Hematopoietic multipotent progenitor cell treated with erythropoietin and hydrocortisone succinate and interleukin-3 and kit ligand, for 4 days (in vitro differentiated cells): ENCODE data around the gene PSORS1C1.

Source experiments
- DNase-seq: peaks from one replicate; pipeline ENCODE4 v3.0.0-alpha.2; 2015

Gene PSORS1C1

GRCh38 chr6:31128093-31128676 is 13.6 kb downstream of the PSORS1C1 start:
- peak; percentile 68 for DNase-seq

DNA sequence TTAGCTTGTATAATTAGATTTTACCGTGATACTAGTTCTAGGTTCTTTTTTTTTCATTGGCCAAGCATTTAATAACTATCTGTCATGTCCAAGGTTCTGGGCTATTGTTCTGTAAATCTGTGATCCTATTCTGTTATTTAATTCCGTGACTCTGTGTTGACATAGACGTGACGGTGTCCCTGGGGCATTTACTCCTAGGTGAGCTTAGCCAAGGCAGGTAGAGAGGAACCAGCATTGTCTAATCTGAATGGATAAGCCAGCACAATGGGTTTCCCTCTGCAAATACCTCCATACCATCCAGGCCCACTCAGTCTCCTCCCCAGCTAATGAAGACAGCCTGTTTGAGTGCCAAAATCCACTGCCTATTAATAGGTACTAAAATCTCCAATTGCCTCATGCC is 14.5 kb downstream of the PSORS1C1 start:
- DNase-seq, result no peak

DNA sequence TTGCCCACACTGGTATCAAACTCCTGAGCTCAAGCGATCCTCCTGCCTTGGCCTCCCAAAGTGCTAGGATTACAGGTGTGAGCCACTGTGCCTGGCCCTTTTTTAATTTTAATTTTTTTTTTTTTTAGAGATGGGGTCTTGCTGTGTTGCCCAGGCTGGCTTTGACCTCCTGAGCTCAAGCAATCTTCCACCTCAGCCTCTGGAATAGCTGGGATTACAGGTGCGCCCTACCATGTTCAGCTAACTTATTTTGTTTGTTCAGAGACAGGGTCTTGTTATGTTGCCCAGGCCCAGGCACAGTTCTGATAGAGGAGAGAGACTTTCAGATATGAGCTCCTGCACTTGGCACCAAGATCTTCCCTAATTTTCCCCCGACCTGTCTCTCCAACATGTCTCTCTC is 16.2 kb downstream of the PSORS1C1 start:
- no peak for DNase-seq

DNA sequence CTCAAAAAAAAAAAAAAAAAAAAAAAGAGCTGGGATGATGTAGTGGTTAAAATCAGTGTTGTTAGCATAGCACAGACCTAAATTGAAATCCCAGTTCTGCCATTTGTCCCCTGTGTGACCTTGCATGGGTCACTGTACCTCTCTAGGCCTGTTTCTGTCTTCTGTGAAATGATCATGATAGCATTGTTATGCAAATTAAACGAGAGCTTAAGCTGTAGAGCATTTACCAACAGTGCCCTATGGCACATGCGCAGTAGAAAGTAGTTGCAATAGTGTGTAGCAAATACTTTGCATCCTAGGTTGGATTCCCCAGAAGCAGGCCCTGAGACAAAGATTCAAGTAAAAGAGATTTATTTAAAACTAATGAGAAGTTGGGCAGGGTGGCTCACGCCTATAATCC is 17.0 kb downstream of the PSORS1C1 start:
- no peak for DNase-seq

- no peak for DNase-seq
Measured at GRCh38 chr6:31132806-31133205, 18.2 kb downstream of the PSORS1C1 start.

GRCh38 chr6:31135710-31136109 is 21.1 kb downstream of the PSORS1C1 start:
- no peak for DNase-seq

DNA sequence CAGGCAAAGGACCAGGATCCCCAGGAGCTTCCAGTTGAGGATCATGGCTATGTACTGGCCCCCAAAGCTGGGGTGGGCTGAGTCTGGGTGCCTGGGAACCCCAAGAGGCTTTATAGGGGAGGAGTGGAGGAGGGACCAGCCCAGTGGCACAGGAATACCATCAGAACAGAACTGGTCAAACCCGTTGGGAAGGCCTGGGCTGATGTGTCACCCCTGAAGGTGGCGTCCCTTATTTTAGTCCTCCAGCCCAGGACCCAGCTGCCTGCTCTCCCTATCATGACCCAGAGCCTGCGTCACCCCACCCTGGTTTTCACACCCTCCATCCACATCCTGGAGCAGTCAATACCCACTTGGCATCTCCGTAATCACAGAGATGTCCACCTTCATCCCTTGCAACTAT is 24.4 kb downstream of the PSORS1C1 start, which contains the start of gene PSORS1C2:
PSORS1C2 (minus strand) TSS at position 85 of the 400 bp plus-strand sequence; CDS start at position 45, 40 bp downstream.
- DNase-seq, result no peak

- DNase-seq, result no peak
Measured at GRCh38 chr6:31139599-31139998, 25.0 kb downstream of the PSORS1C1 start.

- DNase-seq, result no peak
Measured at GRCh38 chr6:31140643-31141042, 26.0 kb downstream of the PSORS1C1 start.

DNA sequence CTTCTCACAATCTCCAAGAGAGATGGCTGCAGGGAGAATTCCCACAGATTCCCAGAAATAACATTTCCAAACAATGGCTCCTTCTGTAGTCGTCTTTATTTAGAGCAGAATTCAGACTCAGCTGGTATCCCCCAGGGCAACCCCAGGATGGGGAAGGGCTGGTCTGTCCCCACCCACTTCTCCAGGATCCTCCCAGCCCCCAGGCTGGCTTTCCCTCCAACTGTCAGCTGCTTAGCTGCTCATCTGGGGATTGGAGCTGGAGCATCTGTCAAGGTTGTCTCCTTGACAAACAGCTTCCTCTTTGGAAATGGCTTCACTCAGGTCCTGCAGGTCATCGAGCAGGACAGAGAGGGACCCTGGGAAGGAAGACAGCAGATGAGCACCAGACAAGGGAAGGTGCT is 27.8 kb downstream of the PSORS1C1 start:
- no peak for DNase-seq

GRCh38 chr6:31143148-31143547 is 28.5 kb downstream of the PSORS1C1 start:
- DNase-seq, result no peak

GRCh38 chr6:31144296-31144969 is 29.8 kb downstream of the PSORS1C1 start:
- no peak for DNase-seq

- no peak for DNase-seq
Measured at GRCh38 chr6:31144970-31145340, 30.4 kb downstream of the PSORS1C1 start.

GRCh38 chr6:31145386-31145785 is 30.8 kb downstream of the PSORS1C1 start:
- DNase-seq, result no peak

GRCh38 chr6:31149827-31150447 is 35.3 kb downstream of the PSORS1C1 start:
- DNase-seq, result no peak

DNA sequence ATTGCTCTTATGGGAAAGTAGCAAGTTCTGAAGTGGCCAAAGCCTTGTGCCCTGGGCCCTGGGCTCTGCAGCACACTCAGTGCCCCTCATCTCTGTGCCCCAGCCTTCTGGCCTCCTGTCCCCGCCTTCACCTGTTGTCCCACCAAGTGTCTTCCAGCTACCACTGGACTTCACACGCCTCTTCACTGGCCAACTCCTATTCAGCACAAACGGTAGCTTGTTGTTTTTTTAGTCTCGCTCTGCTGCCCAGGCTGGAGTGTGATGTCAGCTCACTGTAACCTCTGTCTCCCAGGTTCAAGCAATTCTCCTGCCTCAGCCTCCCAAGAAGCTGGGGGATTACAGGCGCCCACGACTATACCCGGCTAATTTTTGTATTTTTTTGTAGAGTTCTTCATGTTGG is 38.2 kb downstream of the PSORS1C1 start:
- DNase-seq, result no peak

GRCh38 chr6:31154436-31154835 is 39.8 kb downstream of the PSORS1C1 start:
- DNase-seq, result no peak

- no peak for DNase-seq
Measured at GRCh38 chr6:31156641-31157040, 42.0 kb downstream of the PSORS1C1 start.

- DNase-seq, result no peak
Measured at GRCh38 chr6:31157513-31158139, 43.0 kb downstream of the PSORS1C1 start, which contains the start of gene CCHCR1. CCHCR1 (minus strand) TSS chr6:31157802; CDS start chr6:31157600, 202 bp downstream.

DNA sequence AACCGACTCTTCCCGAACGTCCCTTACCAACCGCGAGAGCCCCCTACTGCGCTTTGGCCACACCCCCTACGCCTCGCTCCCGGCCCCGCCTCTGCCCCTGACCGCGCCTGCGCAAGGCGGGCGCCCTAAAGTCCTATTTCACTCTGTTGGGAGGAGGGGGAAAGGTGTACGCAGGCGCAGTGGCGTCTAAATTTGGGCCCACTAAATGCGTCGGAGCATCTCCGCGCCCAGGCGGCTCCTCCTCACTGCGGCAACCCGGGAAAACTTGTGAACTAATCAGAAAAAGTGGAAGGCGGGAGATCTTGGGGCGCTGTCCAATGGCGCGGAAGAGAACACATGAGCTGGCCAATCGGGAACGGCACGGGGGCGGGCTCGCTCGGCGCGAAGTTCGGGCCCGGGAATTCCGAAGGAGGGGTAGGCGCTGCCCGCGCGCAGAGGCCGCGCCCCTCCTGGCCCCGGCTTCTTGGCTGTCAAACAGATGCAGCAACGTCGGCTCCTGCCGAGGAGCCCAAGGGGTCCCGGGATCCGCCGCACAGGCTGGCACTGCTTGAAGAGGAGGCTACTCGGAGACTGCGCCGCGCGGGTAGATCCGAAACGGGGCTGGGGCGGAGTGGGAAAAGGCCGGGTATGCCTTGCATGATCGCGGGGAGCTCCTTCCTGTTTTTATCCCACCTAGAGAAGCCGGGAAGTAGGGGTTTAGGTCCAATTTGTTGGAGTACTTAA is 43.7 kb downstream of the PSORS1C1 start, which contains the start of gene TCF19:
TCF19 (plus strand) TSS at position 450 of the 723 bp plus-strand sequence. CDS start 881 bp downstream, outside the sequence.
- DNase-seq, result peak; percentile 100

- peak; percentile 57 for DNase-seq
Measured at GRCh38 chr6:31158863-31159855, 44.6 kb downstream of the PSORS1C1 start.
